Body of pancreas (tissue), 4 donors: ENCODE data around the gene HOXD8. TPM values are rescaled to one million over a fixed set of nuclear protein-coding genes. Genes with fewer than 3 reads are reported as not detected.

Experiments used
- ATAC-seq: fragments of 150-250 bp; one replicate; pipeline ENCODE4 v1.9.1; 2016
- DNase-seq, 4 donors: peaks; one replicate each; pipeline ENCODE4 v3.0.0-alpha.2; 2019
- H3K27ac ChIP-seq, 4 donors: fragments of 200-600 bp; sonication (generic); 1 replicate in 3 of 4; 2 replicates in 1 of 4; pipeline versions ENCODE4 v1.5.1 to v1.6.1; 2016 to 2019; ENCODE audit warnings: mild to moderate bottlenecking in 1 of 4, mixed read lengths in 1 of 4, moderate library complexity in 1 of 4
- H3K27me3 ChIP-seq, 2 donors: fragments of 200-600 bp; sonication (generic); one replicate each; pipeline ENCODE4 v1.6.0; 2016; ENCODE audit warnings: mild to moderate bottlenecking in 1 of 2
- H3K36me3 ChIP-seq, 2 donors: fragments of 200-600 bp; sonication (generic); replicated peaks in 1 of 2; 2 replicates each; pipeline ENCODE4 v1.5.1; 2016; ENCODE audit warnings: low read depth in 2 of 2; ENCODE audit not compliant: insufficient read depth in 1 of 2
- H3K4me1 ChIP-seq: fragments of 200-600 bp; sonication (generic); one replicate; pipeline ENCODE4 v1.6.0; 2016
- H3K4me3 ChIP-seq, 2 donors: fragments of 200-600 bp; sonication (generic); 1 replicate in 1 of 2; 2 replicates in 1 of 2; pipeline ENCODE4 v1.5.1; 2016 to 2019
- H3K9me3 ChIP-seq, 3 donors: fragments of 200-600 bp; sonication (generic); 1 replicate in 2 of 3; 2 replicates in 1 of 3; pipeline ENCODE4 v1.5.1; 2016
- CTCF ChIP-seq, 7 experiments: fragments of 450-650 bp in 4 of 7; fragments of 200-600 bp in 3 of 7; sonication (generic) in 3 of 7; IDR thresholded peaks; one replicate each; pipeline ENCODE4 v1.5.1; 2016 to 2019; ENCODE audit warnings: antibody characterized with exemption in 7 of 7
- POLR2A ChIP-seq, 3 donors: fragments of 450-650 bp; IDR thresholded peaks; one replicate each; pipeline ENCODE4 v1.6.1; 2016; ENCODE audit warnings: antibody characterized with exemption in 3 of 3, mild to moderate bottlenecking in 2 of 3
- WGBS, 2 donors: methylation state at CpG; one replicate each; pipeline ENCODE4 v1.1.5; 2017; 5-methylcytosine and 5-hydroxymethylcytosine counted together
- intact Hi-C: fragments of 100-400 bp; cut with DNase I; formaldehyde crosslinking; loops from one replicate; pipeline ENCODE4 v1.15.1; 2023
- total RNA-seq, 2 donors: library from RNA; depleted of rRNA; stranded (reverse); fragments of >200 nt; gene quantifications; one replicate each; pipeline ENCODE4 v1.1.0, GENCODE V29; 2016

Gene HOXD8
- total RNA-seq, 2 donors from 2014 or later: 2.6 to 3.1 TPM

- ATAC-seq (no peak), DNase-seq (no peak)
- intact Hi-C loops: no loop called here
- Histone ChIP-seq H3K9me3 (no peaks in the 10 kb centered on the region), H3K36me3 (no peaks in the 10 kb centered on the region), H3K4me3 (no peak overlapping the region), H3K27me3 (peaks cover 0 to 48% of the 10 kb centered on the region in 2 donors), H3K4me1 (peaks cover 30% of the 10 kb centered on the region), H3K27ac (no peak overlapping the region)
- no peak for TF ChIP-seq CTCF (IDR thresholded peaks at IDR 0.05)
- WGBS, 2 donors: 8 to 14% methylated on average over 25 to 29 of the region's 29 CpGs
Measured at GRCh38 chr2:176162911-176163671, 33.6 kb downstream of the HOXD8 start.

GRCh38 chr2:176163672-176164056 is 34.2 kb downstream of the HOXD8 start:
- peaks cover 0 to 44% of the 10 kb centered on the region in 2 donors for H3K27me3 ChIP-seq

GRCh38 chr2:176164201-176164600 is 34.7 kb downstream of the HOXD8 start:
- peaks cover 0 to 43% of the 10 kb centered on the region in 2 donors for H3K27me3 ChIP-seq
- no peaks in the 10 kb centered on the region for H3K36me3 ChIP-seq
- intact Hi-C loops: no loop called here
- no peak for TF ChIP-seq POLR2A (IDR thresholded peaks at IDR 0.05)
- TF ChIP-seq CTCF (IDR thresholded peaks at IDR 0.05): no peak
- H3K9me3 ChIP-seq: no peaks in the 10 kb centered on the region
- H3K4me1 ChIP-seq: peaks cover 29% of the 10 kb centered on the region
- no peak overlapping the region for H3K4me3 ChIP-seq
- DNase-seq (no peak), ATAC-seq (no peak)
- no peak overlapping the region for H3K27ac ChIP-seq
- 13 to 19% methylated on average over 13 of the region's 13 CpGs for WGBS, 2 donors

More at GRCh38 chr2:176163672-176164056, 34.2 kb downstream of the HOXD8 start:
- Histone ChIP-seq H3K4me3 (no peak overlapping the region), H3K36me3 (no peaks in the 10 kb centered on the region), H3K4me1 (peaks cover 30% of the 10 kb centered on the region), H3K9me3 (no peaks in the 10 kb centered on the region), H3K27ac (no peak overlapping the region)
- ATAC-seq (no peak), DNase-seq (no peak)
- TF ChIP-seq POLR2A (IDR thresholded peaks at IDR 0.05): no peak
- no peak for TF ChIP-seq CTCF (IDR thresholded peaks at IDR 0.05)
- WGBS, 2 donors: 1 to 12% methylated on average over 7 to 12 of the region's 12 CpGs
- intact Hi-C loops: no loop called here

GRCh38 chr2:176164611-176165369 is 35.3 kb downstream of the HOXD8 start:
- peaks cover 0 to 38% of the 10 kb centered on the region in 2 donors for H3K27me3 ChIP-seq
- intact Hi-C loops: no loop called here
- H3K27ac ChIP-seq: no peak overlapping the region
- H3K9me3 ChIP-seq: no peaks in the 10 kb centered on the region
- TF ChIP-seq POLR2A (IDR thresholded peaks at IDR 0.05): no peak
- TF ChIP-seq CTCF (IDR thresholded peaks at IDR 0.05): no peak
- DNase-seq (no peak), ATAC-seq (no peak)
- no peaks in the 10 kb centered on the region for H3K36me3 ChIP-seq
- WGBS, 2 donors: 10 to 16% methylated on average over 48 to 52 of the region's 52 CpGs
- no peak overlapping the region for H3K4me3 ChIP-seq
- H3K4me1 ChIP-seq: peaks cover 23% of the 10 kb centered on the region
